Stimulated activated CD4-positive, alpha-beta T cell treated with anti-CD3 and anti-CD28 coated beads, Interleukin-15, amount 100 ng/mL, for 1 hour (primary cell): ENCODE results near the gene ADAM10.
"Not testable (repeated sequence)": the region's sequence is repeated elsewhere in the genome, so short reads cannot be mapped to it uniquely, and the experiment has no call there.

Experiments
- DNase-seq, 2 donors: peaks; one replicate each; pipeline ENCODE4 v3.0.0-alpha.2; 2020; ENCODE audit warnings: low read depth in 1 of 2, low spot score in 1 of 2

The ADAM10 gene

GRCh38 chr15:58611731-58612676 is 137.5 kb downstream of the ADAM10 start:
- DNase-seq = no peak

GRCh38 chr15:58608711-58609110 is 140.8 kb downstream of the ADAM10 start:
- DNase-seq = no peak

- DNase-seq = no peak
These were observed 141.3 kb downstream of the ADAM10 start for GRCh38 chr15:58608129-58608590.

- DNase-seq = no peak
These were observed 142.9 kb downstream of the ADAM10 start for GRCh38 chr15:58606577-58607080.

GRCh38 chr15:58605931-58606530 is 143.5 kb downstream of the ADAM10 start:
- no peak for DNase-seq

GRCh38 chr15:58604455-58604923 is 145.0 kb downstream of the ADAM10 start:
- DNase-seq = no peak

- DNase-seq = not testable (repeated sequence)
These were observed 145.6 kb downstream of the ADAM10 start for GRCh38 chr15:58603927-58604326.

GRCh38 chr15:58602823-58603222 is 146.7 kb downstream of the ADAM10 start:
- DNase-seq = no peak

GRCh38 chr15:58598829-58599210 is 150.7 kb downstream of the ADAM10 start:
- DNase-seq = no peak

- no peak for DNase-seq
These were observed 151.3 kb downstream of the ADAM10 start for GRCh38 chr15:58597943-58598828.

- no peak for DNase-seq
These were observed 153.8 kb downstream of the ADAM10 start for GRCh38 chr15:58595516-58596263.

GRCh38 chr15:58594898-58595297 is 154.6 kb downstream of the ADAM10 start:
- no peak for DNase-seq

- no peak for DNase-seq
These were observed 155.6 kb downstream of the ADAM10 start for GRCh38 chr15:58593870-58594269.

- no peak for DNase-seq
These were observed 158.6 kb downstream of the ADAM10 start for GRCh38 chr15:58590926-58591325.

- DNase-seq = no peak
These were observed 159.3 kb downstream of the ADAM10 start for GRCh38 chr15:58590236-58590635.

- DNase-seq = no peak
These were observed 160.5 kb downstream of the ADAM10 start for GRCh38 chr15:58589047-58589446.

- no peak for DNase-seq
These were observed 161.4 kb downstream of the ADAM10 start for GRCh38 chr15:58588096-58588495.

- no peak for DNase-seq
These were observed 162.0 kb downstream of the ADAM10 start for GRCh38 chr15:58587486-58587885.

- no peak for DNase-seq
These were observed 163.6 kb downstream of the ADAM10 start for GRCh38 chr15:58585693-58586443.
